H1 (cell line): ENCODE results near the gene SSTR3.
"Not testable (repeated sequence)": the region's sequence is repeated elsewhere in the genome, so short reads cannot be mapped to it uniquely, and the experiment has no call there.

Source experiments
- CTCF ChIP-seq, 3 experiments: IDR thresholded peaks; 1 replicate in 2 of 3; 2 replicates in 1 of 3; pipeline versions ENCODE4 v1.5.1 to v1.6.1; 2011; ENCODE audit warnings: low read length in 3 of 3, mild to moderate bottlenecking in 3 of 3, inconsistent platforms in 2 of 3, low read depth in 1 of 3, moderate library complexity in 1 of 3; ENCODE audit not compliant: insufficient read depth in 1 of 3; ENCODE audit errors: control extremely low read depth in 1 of 3
- E2F6 ChIP-seq: IDR thresholded peaks from 2 replicates; pipeline ENCODE4 v1.6.1; 2012; ENCODE audit warnings: inconsistent platforms
- JUND ChIP-seq: IDR thresholded peaks from 2 replicates; pipeline ENCODE4 v1.6.1; 2011; ENCODE audit warnings: mild to moderate bottlenecking, improper control_type of control experiment, low read length
- POLR2A ChIP-seq, 2 experiments: IDR thresholded peaks; 1 replicate in 1 of 2; 2 replicates in 1 of 2; pipeline ENCODE4 v1.6.1; 2011; ENCODE audit warnings: low read depth in 2 of 2, low read length in 2 of 2, mild to moderate bottlenecking in 2 of 2; ENCODE audit errors: control extremely low read depth in 1 of 2
- POLR2AphosphoS5 ChIP-seq: IDR thresholded peaks from 2 replicates; pipeline ENCODE4 v1.6.1; 2011; ENCODE audit warnings: low read depth, low read length
- SP2 ChIP-seq: IDR thresholded peaks from 2 replicates; pipeline ENCODE4 v1.6.1; 2012; ENCODE audit warnings: mild to moderate bottlenecking, low read length, inconsistent platforms

GRCh38 chr22:37233371-37233750 is 21.1 kb upstream of the SSTR3 start:
- TF ChIP-seq CTCF (IDR thresholded peaks at IDR 0.05; ENCODE audit: control extremely low read depth in 1 of 3, insufficient read depth in 1 of 3, low read depth in 1 of 3, low read length in 3 of 3); SP2; POLR2A (IDR thresholded peaks at IDR 0.05; ENCODE audit: control extremely low read depth in 1 of 2, low read depth in 2 of 2, low read length in 2 of 2); POLR2AphosphoS5; E2F6; JUND: not testable (repeated sequence)
